Hepatocyte (in vitro differentiated cells): ENCODE data around the gene ACBD3.

Experiments
- EZH2 ChIP-seq: fragments of 200-600 bp; sonication (generic); IDR thresholded peaks from 2 replicates; pipeline ENCODE4 v1.6.1; 2016; ENCODE audit warnings: antibody characterized with exemption, mild to moderate bottlenecking, borderline replicate concordance
- EZH2phosphoT487 ChIP-seq: fragments of 200-600 bp; sonication (generic); IDR thresholded peaks from one replicate; pipeline ENCODE4 v1.6.1; 2018; ENCODE audit warnings: antibody characterized with exemption, mild to moderate bottlenecking, low read depth, moderate library complexity; ENCODE audit not compliant: unreplicated experiment, severe bottlenecking
- TF ChIP-seq, protein P1 (sequence below): fragments of 200-600 bp; sonication (generic); IDR thresholded peaks from 2 replicates; pipeline ENCODE4 v1.5.1; 2016; ENCODE audit warnings: antibody characterized with exemption, mild to moderate bottlenecking; ENCODE audit not compliant: poor library complexity

DNA sequence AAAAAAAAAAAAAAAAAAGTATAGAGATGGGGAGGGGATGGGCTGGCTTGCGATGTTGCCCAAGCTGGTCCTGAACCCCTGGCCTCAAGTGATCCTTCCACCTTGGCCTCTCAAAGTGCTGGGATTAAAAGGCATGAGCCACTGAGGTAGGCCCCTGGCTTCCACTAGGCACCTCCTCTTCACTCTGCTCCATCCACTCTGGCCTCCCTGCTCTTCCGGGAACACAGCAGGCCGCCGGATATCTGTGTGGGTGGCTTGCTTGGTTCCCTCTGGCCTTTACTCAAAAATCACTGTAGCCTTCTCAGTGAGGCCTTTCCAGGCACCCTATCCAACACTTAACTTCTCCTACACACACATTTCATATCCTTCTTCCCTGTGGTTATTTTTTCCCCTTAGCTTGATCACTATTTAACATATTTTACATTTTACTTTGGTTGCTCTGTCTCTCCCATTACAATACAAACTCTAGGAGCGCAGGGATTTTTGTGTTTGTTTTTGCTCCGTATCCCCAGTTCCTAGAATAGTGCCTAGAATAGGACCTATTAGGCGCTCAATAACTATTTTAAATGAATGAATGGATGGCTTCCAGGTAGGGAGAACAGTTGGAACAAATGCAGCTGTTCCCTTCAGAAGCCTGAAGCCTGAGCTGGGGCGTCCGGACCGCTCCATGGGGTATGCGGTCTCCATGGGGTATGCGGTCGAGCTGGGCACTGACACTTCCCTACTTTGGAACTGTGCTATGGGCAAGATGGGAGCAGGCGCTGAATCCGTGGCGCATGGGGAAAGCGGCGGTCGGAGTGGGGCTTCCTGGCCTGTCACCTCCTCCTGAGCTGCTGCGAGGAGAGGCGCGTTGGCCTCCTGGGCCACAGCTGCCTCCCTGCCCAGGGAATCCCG, 77.4 kb downstream of the ACBD3 start:
- TF ChIP-seq, protein P1, sequence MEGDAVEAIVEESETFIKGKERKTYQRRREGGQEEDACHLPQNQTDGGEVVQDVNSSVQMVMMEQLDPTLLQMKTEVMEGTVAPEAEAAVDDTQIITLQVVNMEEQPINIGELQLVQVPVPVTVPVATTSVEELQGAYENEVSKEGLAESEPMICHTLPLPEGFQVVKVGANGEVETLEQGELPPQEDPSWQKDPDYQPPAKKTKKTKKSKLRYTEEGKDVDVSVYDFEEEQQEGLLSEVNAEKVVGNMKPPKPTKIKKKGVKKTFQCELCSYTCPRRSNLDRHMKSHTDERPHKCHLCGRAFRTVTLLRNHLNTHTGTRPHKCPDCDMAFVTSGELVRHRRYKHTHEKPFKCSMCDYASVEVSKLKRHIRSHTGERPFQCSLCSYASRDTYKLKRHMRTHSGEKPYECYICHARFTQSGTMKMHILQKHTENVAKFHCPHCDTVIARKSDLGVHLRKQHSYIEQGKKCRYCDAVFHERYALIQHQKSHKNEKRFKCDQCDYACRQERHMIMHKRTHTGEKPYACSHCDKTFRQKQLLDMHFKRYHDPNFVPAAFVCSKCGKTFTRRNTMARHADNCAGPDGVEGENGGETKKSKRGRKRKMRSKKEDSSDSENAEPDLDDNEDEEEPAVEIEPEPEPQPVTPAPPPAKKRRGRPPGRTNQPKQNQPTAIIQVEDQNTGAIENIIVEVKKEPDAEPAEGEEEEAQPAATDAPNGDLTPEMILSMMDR = peak; percentile 17
- TF ChIP-seq EZH2phosphoT487 (no peak), EZH2 (no peak)
